ENCODE measurements around the gene KRT5.

DNA sequence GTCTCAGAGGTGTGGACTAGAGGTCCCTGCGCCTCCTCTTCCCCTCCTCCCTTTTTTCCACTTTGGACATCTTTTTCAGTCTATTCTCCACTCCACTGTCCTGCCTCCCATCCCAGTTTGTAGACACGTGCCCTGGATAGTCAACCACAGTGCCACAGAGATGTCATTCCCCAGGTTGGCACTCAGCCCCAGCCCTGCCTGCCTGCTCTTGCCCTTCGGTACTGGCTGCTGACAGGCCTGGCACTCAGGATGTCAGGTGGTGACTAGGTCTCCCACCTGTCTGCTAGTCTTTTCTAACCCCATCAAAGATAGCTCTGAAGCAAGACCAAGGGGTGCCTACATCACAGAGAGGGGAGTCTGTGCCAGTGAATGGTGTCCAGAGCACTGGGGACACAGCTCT lies 16.9 kb upstream of the KRT5 start:
- TF ChIP-seq POLR2AphosphoS5 (IDR thresholded peaks at IDR 0.05; ENCODE audit: low read depth, low read length), result no peak
- TF ChIP-seq POLR2A (IDR thresholded peaks at IDR 0.05; ENCODE audit: low read depth, low read length), result no peak
- no peak for TF ChIP-seq TAF1 (IDR thresholded peaks at IDR 0.05; ENCODE audit: borderline replicate concordance, low read depth, low read length)

All from GM12892 (cell line).